Suppressor macrophage (primary cell): Measurements from ENCODE around the gene HIVEP2.

Source experiments
- DNase-seq, 4 experiments: peaks; one replicate each; pipeline ENCODE4 v3.0.0-alpha.2; 2020 to 2022

The HIVEP2 gene

GRCh38 chr6:142728910-142729481, 216.0 kb downstream of the HIVEP2 start:
- peak; percentile 13 to 36 (median 25) for DNase-seq

DNA sequence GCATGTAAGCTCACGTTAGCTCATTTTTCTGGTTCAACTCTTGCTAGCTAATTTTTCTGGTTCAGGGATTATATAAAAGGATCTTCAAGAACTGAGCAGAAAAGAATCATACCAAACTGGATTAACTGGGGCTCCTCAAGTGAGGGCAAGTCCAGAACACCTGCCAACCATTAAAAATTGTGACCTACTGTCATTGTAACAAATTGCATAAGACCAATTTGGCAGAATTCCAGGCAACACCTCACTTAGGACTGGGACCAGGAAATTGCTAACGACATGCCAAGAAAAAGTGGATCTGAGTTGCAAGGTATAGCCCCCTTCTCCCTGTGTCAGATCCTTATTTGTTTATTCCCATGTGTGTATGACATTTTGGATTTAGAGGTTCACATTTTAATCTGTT, 216.6 kb downstream of the HIVEP2 start:
- no peak for DNase-seq

DNA sequence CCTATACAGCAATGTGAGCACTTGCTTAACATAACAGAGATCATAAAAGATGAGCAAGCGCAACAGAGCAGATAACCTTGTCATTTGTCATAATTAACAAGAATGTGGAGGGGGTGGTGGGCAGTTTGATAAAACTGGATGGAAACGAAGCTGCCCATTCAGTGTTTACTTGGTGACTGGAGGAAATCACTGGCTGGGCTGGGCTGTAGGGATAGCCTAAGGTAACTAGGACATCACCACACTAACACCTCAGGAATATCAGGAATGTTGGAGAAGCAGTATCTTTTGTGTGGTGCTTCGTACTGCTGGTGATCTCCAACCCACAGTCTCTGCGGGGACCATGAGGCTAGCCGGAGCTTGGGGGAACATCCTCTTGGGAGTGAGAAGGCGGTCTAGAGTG, 218.4 kb downstream of the HIVEP2 start:
- no peak for DNase-seq

GRCh38 chr6:142725024-142725770, 219.8 kb downstream of the HIVEP2 start:
- DNase-seq, result peak in 1 of 4 experiments; percentile 28

- peak in 1 of 4 experiments; percentile 39 for DNase-seq
Measured at GRCh38 chr6:142722841-142723240, 222.1 kb downstream of the HIVEP2 start.

DNA sequence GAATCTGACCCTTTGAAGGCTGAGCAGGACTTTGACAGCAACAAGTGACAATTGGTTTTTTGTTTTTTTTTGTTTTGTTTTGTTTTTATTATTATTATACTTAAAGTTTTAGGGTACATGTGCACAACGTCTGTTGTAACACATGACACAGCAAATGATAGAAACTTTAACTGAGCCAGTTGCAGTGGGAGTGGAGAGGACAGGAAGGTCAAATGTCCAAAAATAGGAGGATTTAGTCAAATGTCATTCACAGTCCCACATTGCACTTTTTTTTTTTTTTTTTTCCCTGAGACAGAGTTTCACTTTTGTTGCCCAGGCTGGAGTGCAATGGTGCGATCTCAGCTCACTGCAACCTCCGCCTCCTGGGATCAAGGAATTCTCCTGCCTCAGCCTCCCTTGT, 223.0 kb downstream of the HIVEP2 start:
- peak; percentile 30 to 79 (median 70) for DNase-seq

DNA sequence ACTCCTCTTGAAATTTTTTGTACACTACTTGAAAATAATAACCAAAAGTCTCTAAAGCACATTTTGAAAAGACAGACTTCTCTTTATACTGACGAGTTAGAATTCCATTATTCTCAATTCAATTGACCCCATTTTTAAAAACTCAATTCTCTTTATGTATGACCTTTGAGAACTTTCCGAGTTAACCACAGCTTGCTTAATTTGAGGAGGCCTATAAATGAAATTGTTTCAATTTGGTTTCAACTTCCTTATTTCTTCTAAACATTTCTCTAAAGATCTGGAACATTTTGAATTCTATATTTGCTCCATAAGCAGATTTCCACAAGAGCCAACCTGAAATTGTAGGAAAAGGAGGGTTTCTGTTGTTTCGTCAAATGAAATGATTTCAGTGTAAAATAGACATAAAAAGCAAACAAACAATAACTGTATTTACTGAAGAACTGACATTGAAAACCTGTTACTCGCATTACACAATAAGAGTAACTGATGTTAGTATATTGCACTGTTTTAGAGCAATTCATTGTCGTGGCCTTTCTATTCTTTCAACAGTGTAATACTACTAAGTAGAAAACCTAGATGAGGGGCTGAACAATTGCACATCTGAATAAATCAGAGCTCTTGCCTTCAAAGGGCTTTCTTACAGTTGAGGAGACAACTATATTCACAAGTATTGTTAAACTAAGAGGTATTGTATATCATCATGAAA, 223.6 kb downstream of the HIVEP2 start:
- DNase-seq, result peak in 3 of 4 experiments; percentile 27 to 73 (median 70)

GRCh38 chr6:142718667-142719191, 226.2 kb downstream of the HIVEP2 start:
- DNase-seq, result no peak

- DNase-seq, result no peak
Measured at GRCh38 chr6:142716097-142716496, 228.9 kb downstream of the HIVEP2 start.

DNA sequence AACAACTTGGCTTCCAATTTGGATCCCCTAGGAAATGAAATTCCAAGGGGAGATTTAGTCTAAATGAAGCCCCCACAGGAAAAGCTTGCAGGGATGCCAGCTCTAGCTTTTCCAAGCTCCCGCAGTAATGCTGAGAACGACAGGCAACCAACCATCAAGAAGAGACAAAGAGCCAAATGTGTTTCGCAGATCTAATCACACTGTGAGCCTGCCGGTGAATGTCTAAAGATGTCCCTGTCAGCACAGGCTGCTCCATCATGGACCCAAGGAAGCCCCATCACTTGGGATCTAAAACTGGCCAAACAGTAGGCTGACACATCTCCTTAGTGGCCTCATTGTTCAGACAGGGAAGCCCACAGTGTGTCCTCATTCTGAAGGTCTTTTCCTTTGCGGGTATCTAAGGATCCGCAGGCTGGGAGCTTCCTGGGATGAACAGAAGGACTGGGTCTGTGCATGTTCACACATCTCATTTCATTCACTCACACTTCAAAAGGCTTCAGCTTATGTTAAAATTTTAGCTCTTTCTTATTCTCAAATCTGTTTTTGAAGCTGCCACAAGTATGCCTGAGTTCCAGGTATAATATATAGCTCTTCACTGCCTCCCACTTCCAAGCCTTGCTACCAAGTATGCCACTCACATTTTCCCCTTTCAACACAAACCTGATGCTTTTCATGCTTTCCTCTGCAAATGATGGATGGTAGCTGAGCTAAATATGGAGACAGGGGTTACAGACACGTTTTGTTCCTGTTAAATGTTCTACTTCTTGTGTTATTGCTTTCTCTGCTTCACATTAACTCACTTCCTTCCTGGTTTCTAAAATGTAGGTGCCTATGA, 229.8 kb downstream of the HIVEP2 start:
- no peak for DNase-seq

- DNase-seq, result no peak
Measured at GRCh38 chr6:142713959-142714358, 231.0 kb downstream of the HIVEP2 start.

DNA sequence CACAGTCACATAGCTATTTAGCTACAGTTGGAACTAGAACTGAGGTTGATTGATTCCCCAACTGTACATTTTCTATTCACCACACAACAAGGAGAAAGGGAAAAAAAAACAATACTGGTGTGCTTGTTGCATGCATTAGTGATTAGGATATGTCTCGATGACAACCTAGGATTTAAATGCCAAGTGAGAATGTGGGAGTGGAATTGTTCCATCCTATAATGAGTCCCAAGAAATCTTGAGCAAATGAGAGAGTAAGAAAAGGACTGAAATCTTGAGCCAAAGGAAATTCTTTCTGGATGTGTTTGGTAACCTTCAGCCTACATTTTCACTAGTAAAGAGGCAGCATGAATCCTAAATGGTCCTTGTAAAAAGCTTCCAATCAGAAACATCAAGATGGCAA, 232.7 kb downstream of the HIVEP2 start:
- no peak for DNase-seq

DNA sequence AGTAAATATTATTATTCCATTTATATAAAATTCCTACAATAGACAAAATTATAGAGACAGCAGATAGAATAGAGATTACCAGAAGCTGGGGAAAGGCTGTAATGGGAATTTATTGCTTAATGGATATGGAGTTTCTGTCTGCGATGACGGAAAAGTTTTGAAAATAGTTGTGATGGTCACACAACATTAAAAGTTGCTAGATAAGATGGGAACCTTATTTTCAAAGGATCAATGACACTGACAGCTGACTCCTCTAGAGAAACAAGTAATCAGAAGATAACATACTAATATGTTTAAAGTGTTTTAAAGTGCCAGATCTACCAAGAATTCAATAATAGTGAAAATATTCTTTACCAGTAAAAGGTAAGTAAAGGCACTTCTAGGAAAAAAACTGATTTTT, 236.3 kb downstream of the HIVEP2 start:
- DNase-seq, result no peak

DNA sequence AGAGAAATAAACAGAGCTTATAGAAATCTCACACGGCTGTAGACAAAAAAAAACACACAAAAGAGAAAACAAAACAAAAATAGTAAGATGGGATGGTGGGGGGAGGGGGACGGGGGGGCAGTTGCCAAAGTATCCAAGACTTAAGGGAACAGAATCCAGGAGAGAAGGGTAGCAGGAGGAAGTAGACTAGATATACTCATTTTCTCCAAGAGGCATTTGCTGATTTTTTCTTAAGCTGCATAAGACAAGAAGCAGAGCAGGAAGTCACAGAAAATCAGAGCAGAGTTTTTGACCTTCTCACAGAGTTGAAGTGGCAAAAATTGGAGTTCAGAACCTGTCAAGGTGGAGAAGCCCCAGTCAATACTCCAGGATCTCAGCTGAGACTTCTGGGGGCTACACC, 237.7 kb downstream of the HIVEP2 start:
- peak in 2 of 4 experiments; percentile 51 to 53 for DNase-seq

GRCh38 chr6:142706210-142706609, 238.8 kb downstream of the HIVEP2 start:
- DNase-seq, result peak in 2 of 4 experiments; percentile 60 to 62

DNA sequence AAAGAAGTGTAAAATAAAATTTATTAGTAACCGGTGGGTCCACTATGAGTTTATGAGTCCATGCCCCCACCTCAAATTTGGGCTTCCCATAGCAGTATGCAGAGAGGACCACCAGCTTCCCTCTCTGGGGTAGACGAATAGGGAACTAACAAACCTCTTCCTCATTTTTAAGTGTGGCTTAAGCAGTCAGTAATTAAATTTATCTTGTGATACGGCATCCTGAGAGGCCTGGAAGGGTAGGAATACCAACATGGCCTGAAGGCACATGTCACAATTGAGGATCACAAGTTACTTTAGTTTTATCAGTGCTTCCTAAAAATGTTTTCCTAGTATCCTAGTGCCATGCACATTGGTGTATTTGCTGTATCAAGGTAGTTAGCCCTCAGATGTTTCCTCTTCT, 239.9 kb downstream of the HIVEP2 start:
- DNase-seq, result peak; percentile 43 to 82 (median 64)

GRCh38 chr6:142702501-142703460, 242.2 kb downstream of the HIVEP2 start:
- DNase-seq, result peak; percentile 92 to 97 (median 93)
